ENCODE data around the gene HIF1AN.
"Not testable (repeated sequence)": the region's sequence is repeated elsewhere in the genome, so short reads cannot be mapped to it uniquely, and the experiment has no call there.

Gene HIF1AN

GRCh38 chr10:100567826-100568225 lies 32.1 kb downstream of the HIF1AN start:
- no peak for DNase-seq

GRCh38 chr10:100568912-100569311 lies 33.2 kb downstream of the HIF1AN start:
- DNase-seq, result no peak

- DNase-seq, result no peak
Observed at GRCh38 chr10:100569687-100570481, 34.1 kb downstream of the HIF1AN start.

- no peak for DNase-seq
Observed at GRCh38 chr10:100570506-100570905, 34.8 kb downstream of the HIF1AN start.

GRCh38 chr10:100571084-100571856 lies 35.5 kb downstream of the HIF1AN start:
- no peak for DNase-seq

GRCh38 chr10:100575146-100575545 lies 39.4 kb downstream of the HIF1AN start:
- DNase-seq, result not testable (repeated sequence)

GRCh38 chr10:100575585-100576281 lies 40.0 kb downstream of the HIF1AN start:
- no peak for DNase-seq

GRCh38 chr10:100576282-100576635 lies 40.5 kb downstream of the HIF1AN start:
- no peak for DNase-seq

GRCh38 chr10:100579261-100580090 lies 43.7 kb downstream of the HIF1AN start:
- DNase-seq, result no peak

GRCh38 chr10:100586959-100587358 lies 51.2 kb downstream of the HIF1AN start:
- no peak for DNase-seq

GRCh38 chr10:100598166-100598565 lies 62.4 kb downstream of the HIF1AN start:
- DNase-seq, result no peak

GRCh38 chr10:100600218-100600617 lies 64.5 kb downstream of the HIF1AN start:
- no peak for DNase-seq

GRCh38 chr10:100607439-100607838 lies 71.7 kb downstream of the HIF1AN start:
- no peak for DNase-seq
